GM23338 (cell line): ENCODE measurements around the gene MFSD6L. TPM values are rescaled to one million over a fixed set of nuclear protein-coding genes. Genes with fewer than 3 reads are reported as not detected.

Experiments used
- ATAC-seq: fragments of 200-7000 bp; cut with Tn5 transposase; 3 replicates; pipeline ENCODE4 v1.9.1; 2020
- DNase-seq: peaks from one replicate; pipeline ENCODE4 v3.0.0-alpha.2; 2015; ENCODE audit warnings: low spot score
- H2AFZ ChIP-seq: fragments of 200-600 bp; sonication (generic); 2 replicates; pipeline ENCODE4 v1.8.0; 2016; ENCODE audit warnings: antibody characterized with exemption, mild to moderate bottlenecking, moderate library complexity
- H3F3A ChIP-seq: fragments of 200-600 bp; sonication (generic); replicated peaks from 2 replicates; pipeline ENCODE4 v1.8.0; 2017; ENCODE audit warnings: antibody characterized with exemption, mixed run types, low read depth
- H3K27ac ChIP-seq: fragments of 200-600 bp; sonication (generic); 2 replicates; pipeline ENCODE4 v1.6.1; 2016; ENCODE audit warnings: low read depth
- H3K27me3 ChIP-seq: fragments of 200-600 bp; sonication (generic); 2 replicates; pipeline ENCODE4 v1.8.0; 2016; ENCODE audit warnings: mild to moderate bottlenecking, mixed run types, moderate library complexity; ENCODE audit not compliant: insufficient read depth
- H3K36me3 ChIP-seq: fragments of 200-600 bp; sonication (generic); 2 replicates; pipeline ENCODE4 v1.8.0; 2016; ENCODE audit warnings: mild to moderate bottlenecking; ENCODE audit not compliant: insufficient read depth
- H3K4me1 ChIP-seq: fragments of 200-600 bp; sonication (generic); 2 replicates; pipeline ENCODE4 v1.8.0; 2016; ENCODE audit warnings: mild to moderate bottlenecking, moderate library complexity; ENCODE audit not compliant: insufficient read depth
- H3K4me2 ChIP-seq: fragments of 200-600 bp; sonication (generic); 2 replicates; pipeline ENCODE4 v1.7.1; 2017; ENCODE audit warnings: mixed run types
- H3K4me3 ChIP-seq: fragments of 200-600 bp; sonication (generic); 2 replicates; pipeline ENCODE4 v1.6.1; 2016; ENCODE audit warnings: mixed run types
- H3K79me2 ChIP-seq: fragments of 200-600 bp; sonication (generic); replicated peaks from 2 replicates; pipeline ENCODE4 v1.8.0; 2017; ENCODE audit warnings: mild to moderate bottlenecking; ENCODE audit not compliant: insufficient read depth
- H3K9me2 ChIP-seq: fragments of 200-600 bp; sonication (generic); 2 replicates; pipeline ENCODE4 v1.8.0; 2017; ENCODE audit not compliant: insufficient read depth
- H4K20me1 ChIP-seq: fragments of 200-600 bp; sonication (generic); replicated peaks from 2 replicates; pipeline ENCODE4 v1.8.0; 2017; ENCODE audit warnings: mild to moderate bottlenecking; ENCODE audit not compliant: insufficient read depth
- H3K27ac Mint-ChIP-seq: 2 replicates; pipeline ENCODE4 v1.8.0; 2020; ENCODE audit warnings: inconsistent platforms, mild to moderate bottlenecking, moderate library complexity, mixed read lengths
- H3K27me3 Mint-ChIP-seq: 3 replicates; pipeline ENCODE4 v1.8.0; 2022; ENCODE audit warnings: low read depth, mild to moderate bottlenecking, moderate library complexity, mixed read lengths, inconsistent platforms; ENCODE audit not compliant: insufficient read depth, poor library complexity
- H3K36me3 Mint-ChIP-seq: 3 replicates; pipeline ENCODE4 v1.8.0; 2021; ENCODE audit warnings: low read depth, mild to moderate bottlenecking, inconsistent platforms, moderate library complexity, mixed read lengths
- H3K4me1 Mint-ChIP-seq: 3 replicates; pipeline ENCODE4 v1.8.0; 2020; ENCODE audit warnings: mild to moderate bottlenecking, inconsistent platforms, mixed read lengths
- H3K4me3 Mint-ChIP-seq: 3 replicates; pipeline ENCODE4 v1.8.0; 2021; ENCODE audit warnings: moderate library complexity, mild to moderate bottlenecking, inconsistent platforms, mixed read lengths
- H3K9me3 Mint-ChIP-seq: 3 replicates; pipeline ENCODE4 v1.8.0; 2020; ENCODE audit warnings: moderate library complexity, mild to moderate bottlenecking, inconsistent platforms, mixed read lengths
- CREB1 ChIP-seq: fragments of 250-450 bp; sonication (Bioruptor Pico); IDR thresholded peaks from 2 replicates; pipeline ENCODE4 v1.5.0; 2020; ENCODE audit warnings: low read depth, mild to moderate bottlenecking, moderate library complexity
- CTCF ChIP-seq, 2 experiments: fragments of 200-600 bp in 1 of 2; sonication (generic) in 1 of 2; conservative IDR thresholded peaks; 2 replicates each; pipeline versions ENCODE4 v1.5.1 to v1.6.1; 2016 to 2017; ENCODE audit warnings: antibody characterized with exemption in 2 of 2, low read depth in 2 of 2, mild to moderate bottlenecking in 2 of 2, moderate library complexity in 1 of 2
- EZH2 ChIP-seq: fragments of 200-600 bp; sonication (generic); IDR thresholded peaks from one replicate; pipeline ENCODE4 v1.8.0; 2017; ENCODE audit warnings: antibody characterized with exemption, mild to moderate bottlenecking, low read depth; ENCODE audit not compliant: unreplicated experiment
- EZH2phosphoT487 ChIP-seq: fragments of 200-600 bp; sonication (generic); IDR thresholded peaks from one replicate; pipeline ENCODE4 v1.8.1; 2018; ENCODE audit warnings: antibody characterized with exemption; ENCODE audit not compliant: unreplicated experiment
- JUNB ChIP-seq: IDR thresholded peaks from one replicate; pipeline ENCODE4 v1.6.1; 2016; ENCODE audit warnings: antibody characterized with exemption; ENCODE audit not compliant: unreplicated experiment
- POLR2AphosphoS5 ChIP-seq: IDR thresholded peaks from 2 replicates; pipeline ENCODE4 v1.6.1; 2016; ENCODE audit warnings: antibody characterized with exemption, low read depth
- STAT1 ChIP-seq: IDR thresholded peaks from one replicate; pipeline ENCODE4 v1.6.1; 2016; ENCODE audit warnings: antibody characterized with exemption; ENCODE audit not compliant: unreplicated experiment
- ZNF114 ChIP-seq: fragments of 250-450 bp; sonication (Bioruptor Pico); IDR thresholded peaks from 2 replicates; pipeline ENCODE4 v1.5.0; 2020; ENCODE audit warnings: mild to moderate bottlenecking, moderate library complexity
- ZNF331 ChIP-seq: fragments of 250-450 bp; sonication (Bioruptor Pico); IDR thresholded peaks from 2 replicates; pipeline ENCODE4 v1.5.0; 2020; ENCODE audit warnings: low read depth, mild to moderate bottlenecking, moderate library complexity
- polyA plus RNA-seq: library from polyadenylated mRNA; unstranded; fragments of >200 nt; fragmentation: Nextera tagmentation; extraction: Ambion mirVana; gene quantifications from 2 replicates; pipeline ENCODE4 v1.2.1, GENCODE V29; 2016
- total RNA-seq: library from RNA; depleted of rRNA; stranded (reverse); fragments of >200 nt; shearing (Covaris generic); gene quantifications from 2 replicates; pipeline ENCODE4 v1.2.3, GENCODE V29; 2014
- TF ChIP-seq, protein P1 (sequence below): IDR thresholded peaks from 2 replicates; pipeline ENCODE4 v1.6.1; 2016; ENCODE audit warnings: antibody characterized with exemption
- TF ChIP-seq, protein P2 (sequence below): IDR thresholded peaks from one replicate; pipeline ENCODE4 v1.6.1; 2018; ENCODE audit warnings: antibody characterized with exemption; ENCODE audit not compliant: unreplicated experiment
- TF ChIP-seq, protein P3 (sequence below): fragments of 250-450 bp; sonication (Bioruptor Pico); IDR thresholded peaks from 2 replicates; pipeline ENCODE4 v1.5.0; 2020; ENCODE audit warnings: mild to moderate bottlenecking, moderate library complexity

The MFSD6L gene
- total and polyA plus RNA-seq, 2 experiments from 2014 or later, result 0.52 to 2.8 TPM

DNA sequence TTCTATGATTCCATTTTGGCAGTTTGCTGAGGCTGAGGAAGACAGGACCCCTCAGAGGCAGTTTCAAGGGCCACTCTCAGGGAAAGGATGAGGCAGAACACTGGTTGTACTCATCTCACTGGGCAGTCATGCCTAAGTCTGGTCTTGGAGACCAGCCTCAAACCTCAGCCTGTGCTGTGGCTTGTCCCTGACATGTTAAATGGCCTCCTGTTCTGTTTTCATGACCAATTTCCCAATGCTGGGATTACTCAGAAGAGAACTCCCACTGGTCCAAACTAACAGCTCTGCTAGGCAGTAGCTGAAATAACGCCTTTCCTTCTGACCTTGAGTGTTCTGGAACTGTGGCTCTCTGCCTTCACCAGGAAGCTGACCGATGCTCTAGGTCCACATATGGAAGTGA, 32.4 kb downstream of the MFSD6L start:
- H3K4me1 Mint-ChIP-seq, result peaks cover 9% of the 10 kb centered on the region; the same call in 2 of the 3 replicates
- no peak for DNase-seq

More for the DNA sequence above, 32.4 kb downstream of the MFSD6L start:
- Histone ChIP-seq H3F3A (no peaks in the 10 kb centered on the region), H2AFZ (no peak overlapping the region; the same call in 1 of the 2 replicates), H3K4me3 (no peak overlapping the region), H3K36me3 (no peaks in the 10 kb centered on the region), H4K20me1 (no peaks in the 10 kb centered on the region), H3K27ac (no peak overlapping the region), H3K79me2 (no peaks in the 10 kb centered on the region), H3K9me2 (no peaks in the 10 kb centered on the region), H3K27me3 (no peaks in the 10 kb centered on the region), H3K4me2 (no peak overlapping the region), H3K4me1 (peaks cover 10% of the 10 kb centered on the region; the same call in 1 of the 2 replicates)
- peaks cover 11% of the 10 kb centered on the region for H3K9me3 Mint-ChIP-seq
- H3K36me3 Mint-ChIP-seq, result no peaks in the 10 kb centered on the region
- TF ChIP-seq, protein P1, sequence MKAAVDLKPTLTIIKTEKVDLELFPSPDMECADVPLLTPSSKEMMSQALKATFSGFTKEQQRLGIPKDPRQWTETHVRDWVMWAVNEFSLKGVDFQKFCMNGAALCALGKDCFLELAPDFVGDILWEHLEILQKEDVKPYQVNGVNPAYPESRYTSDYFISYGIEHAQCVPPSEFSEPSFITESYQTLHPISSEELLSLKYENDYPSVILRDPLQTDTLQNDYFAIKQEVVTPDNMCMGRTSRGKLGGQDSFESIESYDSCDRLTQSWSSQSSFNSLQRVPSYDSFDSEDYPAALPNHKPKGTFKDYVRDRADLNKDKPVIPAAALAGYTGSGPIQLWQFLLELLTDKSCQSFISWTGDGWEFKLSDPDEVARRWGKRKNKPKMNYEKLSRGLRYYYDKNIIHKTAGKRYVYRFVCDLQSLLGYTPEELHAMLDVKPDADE, result no peak
- TF ChIP-seq ZNF114 (CRISPR knock-in tag) (no peak), ZNF331 (CRISPR knock-in tag) (no peak), JUNB (no peak), CREB1 (CRISPR knock-in tag) (no peak), EZH2phosphoT487 (no peak), STAT1 (no peak), EZH2 (no peak), POLR2AphosphoS5 (no peak), CTCF (conservative IDR thresholded peaks at IDR 0.05; ENCODE audit: low read depth in 2 of 2) (no peak)
- TF ChIP-seq, protein P2, sequence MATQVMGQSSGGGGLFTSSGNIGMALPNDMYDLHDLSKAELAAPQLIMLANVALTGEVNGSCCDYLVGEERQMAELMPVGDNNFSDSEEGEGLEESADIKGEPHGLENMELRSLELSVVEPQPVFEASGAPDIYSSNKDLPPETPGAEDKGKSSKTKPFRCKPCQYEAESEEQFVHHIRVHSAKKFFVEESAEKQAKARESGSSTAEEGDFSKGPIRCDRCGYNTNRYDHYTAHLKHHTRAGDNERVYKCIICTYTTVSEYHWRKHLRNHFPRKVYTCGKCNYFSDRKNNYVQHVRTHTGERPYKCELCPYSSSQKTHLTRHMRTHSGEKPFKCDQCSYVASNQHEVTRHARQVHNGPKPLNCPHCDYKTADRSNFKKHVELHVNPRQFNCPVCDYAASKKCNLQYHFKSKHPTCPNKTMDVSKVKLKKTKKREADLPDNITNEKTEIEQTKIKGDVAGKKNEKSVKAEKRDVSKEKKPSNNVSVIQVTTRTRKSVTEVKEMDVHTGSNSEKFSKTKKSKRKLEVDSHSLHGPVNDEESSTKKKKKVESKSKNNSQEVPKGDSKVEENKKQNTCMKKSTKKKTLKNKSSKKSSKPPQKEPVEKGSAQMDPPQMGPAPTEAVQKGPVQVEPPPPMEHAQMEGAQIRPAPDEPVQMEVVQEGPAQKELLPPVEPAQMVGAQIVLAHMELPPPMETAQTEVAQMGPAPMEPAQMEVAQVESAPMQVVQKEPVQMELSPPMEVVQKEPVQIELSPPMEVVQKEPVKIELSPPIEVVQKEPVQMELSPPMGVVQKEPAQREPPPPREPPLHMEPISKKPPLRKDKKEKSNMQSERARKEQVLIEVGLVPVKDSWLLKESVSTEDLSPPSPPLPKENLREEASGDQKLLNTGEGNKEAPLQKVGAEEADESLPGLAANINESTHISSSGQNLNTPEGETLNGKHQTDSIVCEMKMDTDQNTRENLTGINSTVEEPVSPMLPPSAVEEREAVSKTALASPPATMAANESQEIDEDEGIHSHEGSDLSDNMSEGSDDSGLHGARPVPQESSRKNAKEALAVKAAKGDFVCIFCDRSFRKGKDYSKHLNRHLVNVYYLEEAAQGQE, result no peak
- TF ChIP-seq, protein P3, sequence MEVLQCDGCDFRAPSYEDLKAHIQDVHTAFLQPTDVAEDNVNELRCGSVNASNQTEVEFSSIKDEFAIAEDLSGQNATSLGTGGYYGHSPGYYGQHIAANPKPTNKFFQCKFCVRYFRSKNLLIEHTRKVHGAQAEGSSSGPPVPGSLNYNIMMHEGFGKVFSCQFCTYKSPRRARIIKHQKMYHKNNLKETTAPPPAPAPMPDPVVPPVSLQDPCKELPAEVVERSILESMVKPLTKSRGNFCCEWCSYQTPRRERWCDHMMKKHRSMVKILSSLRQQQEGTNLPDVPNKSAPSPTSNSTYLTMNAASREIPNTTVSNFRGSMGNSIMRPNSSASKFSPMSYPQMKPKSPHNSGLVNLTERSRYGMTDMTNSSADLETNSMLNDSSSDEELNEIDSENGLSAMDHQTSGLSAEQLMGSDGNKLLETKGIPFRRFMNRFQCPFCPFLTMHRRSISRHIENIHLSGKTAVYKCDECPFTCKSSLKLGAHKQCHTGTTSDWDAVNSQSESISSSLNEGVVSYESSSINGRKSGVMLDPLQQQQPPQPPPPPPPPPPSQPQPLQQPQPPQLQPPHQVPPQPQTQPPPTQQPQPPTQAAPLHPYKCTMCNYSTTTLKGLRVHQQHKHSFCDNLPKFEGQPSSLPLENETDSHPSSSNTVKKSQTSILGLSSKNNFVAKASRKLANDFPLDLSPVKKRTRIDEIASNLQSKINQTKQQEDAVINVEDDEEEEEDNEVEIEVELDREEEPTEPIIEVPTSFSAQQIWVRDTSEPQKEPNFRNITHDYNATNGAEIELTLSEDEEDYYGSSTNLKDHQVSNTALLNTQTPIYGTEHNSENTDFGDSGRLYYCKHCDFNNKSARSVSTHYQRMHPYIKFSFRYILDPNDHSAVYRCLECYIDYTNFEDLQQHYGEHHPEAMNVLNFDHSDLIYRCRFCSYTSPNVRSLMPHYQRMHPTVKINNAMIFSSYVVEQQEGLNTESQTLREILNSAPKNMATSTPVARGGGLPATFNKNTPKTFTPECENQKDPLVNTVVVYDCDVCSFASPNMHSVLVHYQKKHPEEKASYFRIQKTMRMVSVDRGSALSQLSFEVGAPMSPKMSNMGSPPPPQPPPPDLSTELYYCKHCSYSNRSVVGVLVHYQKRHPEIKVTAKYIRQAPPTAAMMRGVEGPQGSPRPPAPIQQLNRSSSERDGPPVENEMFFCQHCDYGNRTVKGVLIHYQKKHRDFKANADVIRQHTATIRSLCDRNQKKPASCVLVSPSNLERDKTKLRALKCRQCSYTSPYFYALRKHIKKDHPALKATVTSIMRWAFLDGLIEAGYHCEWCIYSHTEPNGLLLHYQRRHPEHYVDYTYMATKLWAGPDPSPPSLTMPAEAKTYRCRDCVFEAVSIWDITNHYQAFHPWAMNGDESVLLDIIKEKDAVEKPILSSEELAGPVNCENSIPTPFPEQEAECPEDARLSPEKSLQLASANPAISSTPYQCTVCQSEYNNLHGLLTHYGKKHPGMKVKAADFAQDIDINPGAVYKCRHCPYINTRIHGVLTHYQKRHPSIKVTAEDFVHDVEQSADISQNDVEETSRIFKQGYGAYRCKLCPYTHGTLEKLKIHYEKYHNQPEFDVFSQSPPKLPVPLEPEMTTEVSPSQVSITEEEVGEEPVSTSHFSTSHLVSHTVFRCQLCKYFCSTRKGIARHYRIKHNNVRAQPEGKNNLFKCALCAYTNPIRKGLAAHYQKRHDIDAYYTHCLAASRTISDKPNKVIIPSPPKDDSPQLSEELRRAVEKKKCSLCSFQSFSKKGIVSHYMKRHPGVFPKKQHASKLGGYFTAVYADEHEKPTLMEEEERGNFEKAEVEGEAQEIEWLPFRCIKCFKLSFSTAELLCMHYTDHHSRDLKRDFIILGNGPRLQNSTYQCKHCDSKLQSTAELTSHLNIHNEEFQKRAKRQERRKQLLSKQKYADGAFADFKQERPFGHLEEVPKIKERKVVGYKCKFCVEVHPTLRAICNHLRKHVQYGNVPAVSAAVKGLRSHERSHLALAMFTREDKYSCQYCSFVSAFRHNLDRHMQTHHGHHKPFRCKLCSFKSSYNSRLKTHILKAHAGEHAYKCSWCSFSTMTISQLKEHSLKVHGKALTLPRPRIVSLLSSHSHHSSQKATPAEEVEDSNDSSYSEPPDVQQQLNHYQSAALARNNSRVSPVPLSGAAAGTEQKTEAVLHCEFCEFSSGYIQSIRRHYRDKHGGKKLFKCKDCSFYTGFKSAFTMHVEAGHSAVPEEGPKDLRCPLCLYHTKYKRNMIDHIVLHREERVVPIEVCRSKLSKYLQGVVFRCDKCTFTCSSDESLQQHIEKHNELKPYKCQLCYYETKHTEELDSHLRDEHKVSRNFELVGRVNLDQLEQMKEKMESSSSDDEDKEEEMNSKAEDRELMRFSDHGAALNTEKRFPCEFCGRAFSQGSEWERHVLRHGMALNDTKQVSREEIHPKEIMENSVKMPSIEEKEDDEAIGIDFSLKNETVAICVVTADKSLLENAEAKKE, result no peak
- no peak for ATAC-seq
- H3K4me3 Mint-ChIP-seq, result no peak overlapping the region
- no peak overlapping the region for H3K27ac Mint-ChIP-seq
- peaks cover 1% of the 10 kb centered on the region for H3K27me3 Mint-ChIP-seq
